Kasumi-1 (cell line): ENCODE results near the gene LMX1A.

Experiments
- DNase-seq, 2 experiments: peaks; one replicate each; lab custom pipeline; 2025; lab: John Stamatoyannopoulos, UW

Gene LMX1A

GRCh38 chr1:165162671-165163241, 193.8 kb downstream of the LMX1A start:
- DNase-seq: no peak

GRCh38 chr1:165161130-165161529, 195.4 kb downstream of the LMX1A start:
- DNase-seq: no peak

- no peak for DNase-seq
Measured at GRCh38 chr1:165153182-165153581, 203.3 kb downstream of the LMX1A start.

- no peak for DNase-seq
Measured at GRCh38 chr1:165152727-165153126, 203.8 kb downstream of the LMX1A start.

GRCh38 chr1:165152109-165152508, 204.4 kb downstream of the LMX1A start:
- no peak for DNase-seq
